Measurements from ENCODE around the gene PLEKHB2. TPM values are rescaled to one million over a fixed set of nuclear protein-coding genes. Genes with fewer than 3 reads are reported as not detected.

Gene PLEKHB2
- total RNA-seq, 1 experiment from 2014 or later = 55.9 TPM

DNA sequence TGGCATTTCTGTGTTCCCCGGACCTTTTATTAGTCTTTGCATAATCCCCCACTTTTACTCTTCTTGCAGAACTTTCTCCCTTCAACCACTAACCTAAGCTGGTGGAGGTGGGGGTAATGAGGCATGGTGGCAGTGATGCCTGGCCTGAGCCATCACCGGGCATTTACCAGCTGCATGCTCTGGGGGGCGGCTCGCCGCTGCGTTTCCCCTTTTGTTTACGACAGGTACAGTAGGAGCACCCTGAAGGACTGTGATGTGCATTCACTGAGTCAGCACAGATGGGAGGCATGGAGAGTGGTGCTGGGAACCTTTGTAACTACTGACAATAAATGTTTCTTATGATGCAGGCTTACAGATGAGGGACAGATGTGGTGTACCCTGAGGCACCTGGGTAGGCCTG is 46.9 kb downstream of the PLEKHB2 start:
- Histone ChIP-seq H2BK5ac (ENCODE audit: insufficient read length, low read length) (no peak overlapping the region), H2AK5ac (ENCODE audit: insufficient read length, low read length) (no peak overlapping the region), H4K20me1 (ENCODE audit: control insufficient read depth, insufficient read depth, insufficient read length) (no peaks in the 10 kb centered on the region), H3K9ac (ENCODE audit: extremely low read depth, insufficient read length, low read length) (no peak overlapping the region), H3K14ac (ENCODE audit: insufficient read depth, low read length) (no peak overlapping the region), H2BK120ac (ENCODE audit: low read depth, low read length, poor library complexity, severe bottlenecking) (no peak overlapping the region), H3K27ac (ENCODE audit: insufficient read length, low read depth, low read length) (no peak overlapping the region), H3K23ac (ENCODE audit: insufficient read length, low read depth, low read length) (no peak overlapping the region), H3K23me2 (ENCODE audit: insufficient read length, low read depth, low read length, poor library complexity, severe bottlenecking) (no peaks in the 10 kb centered on the region), H4K8ac (replicated peaks; ENCODE audit: insufficient read length, low read depth, low read length) (no peak overlapping the region), H2BK12ac (ENCODE audit: insufficient read length, low read depth, low read length) (no peak overlapping the region), H3K27me3 (ENCODE audit: insufficient read depth, low read length) (no peaks in the 10 kb centered on the region), H3K4ac (ENCODE audit: low read depth, low read length) (no peak overlapping the region), H3K18ac (ENCODE audit: insufficient read length, low read depth, low read length) (no peak overlapping the region), H4K5ac (ENCODE audit: insufficient read length, low read depth, low read length) (no peak overlapping the region), H3K9me3 (ENCODE audit: control insufficient read depth, low read depth, low read length) (no peaks in the 10 kb centered on the region), H2AFZ (ENCODE audit: low read length) (no peak overlapping the region), H3K4me1 (ENCODE audit: insufficient read depth, low read length) (no peaks in the 10 kb centered on the region), H2BK20ac (ENCODE audit: low read depth, low read length, poor library complexity, severe bottlenecking) (no peak overlapping the region), H3K56ac (ENCODE audit: insufficient read length, low read depth, low read length) (no peak overlapping the region), H3T11ph (ENCODE audit: low read length) (no peak overlapping the region), H3K79me1 (ENCODE audit: insufficient read depth, low read depth, low read length, poor library complexity, severe bottlenecking) (no peaks in the 10 kb centered on the region), H3K79me2 (ENCODE audit: insufficient read depth, low read length) (no peaks in the 10 kb centered on the region), H2BK15ac (ENCODE audit: low read depth, low read length) (no peak overlapping the region), H4K91ac (ENCODE audit: insufficient read length, low read depth, low read length) (no peak overlapping the region), H3K4me2 (ENCODE audit: insufficient read depth, insufficient read length, low read length) (no peak overlapping the region)
- Mint-ChIP-seq H3K4me3 (no peak overlapping the region), H3K36me3 (ENCODE audit: insufficient read depth in 1 of 3, low read depth in 3 of 3) (peaks cover 8 to 30% (median 20%) of the 10 kb centered on the region in 3 experiments; a peak in 5 of 7 replicates), H3K4me1 (peaks cover 9 to 16% of the 10 kb centered on the region in 2 experiments), H3K27me3 (ENCODE audit: low read depth) (no peaks in the 10 kb centered on the region), H3K9me3 (no peaks in the 10 kb centered on the region; a peak in 1 of 5 replicates), H3K27ac (peak overlapping the region in 2 of 3 experiments; percentile 35 to 71; a peak in 4 of 7 replicates)
- DNase-seq = peak; percentile 52
- WGBS (ENCODE audit: extremely low coverage, insufficient read length, low lambda C conversion rate) = no CpG with 5 or more reads among the region's 7 CpGs
- TF ChIP-seq, protein P1, sequence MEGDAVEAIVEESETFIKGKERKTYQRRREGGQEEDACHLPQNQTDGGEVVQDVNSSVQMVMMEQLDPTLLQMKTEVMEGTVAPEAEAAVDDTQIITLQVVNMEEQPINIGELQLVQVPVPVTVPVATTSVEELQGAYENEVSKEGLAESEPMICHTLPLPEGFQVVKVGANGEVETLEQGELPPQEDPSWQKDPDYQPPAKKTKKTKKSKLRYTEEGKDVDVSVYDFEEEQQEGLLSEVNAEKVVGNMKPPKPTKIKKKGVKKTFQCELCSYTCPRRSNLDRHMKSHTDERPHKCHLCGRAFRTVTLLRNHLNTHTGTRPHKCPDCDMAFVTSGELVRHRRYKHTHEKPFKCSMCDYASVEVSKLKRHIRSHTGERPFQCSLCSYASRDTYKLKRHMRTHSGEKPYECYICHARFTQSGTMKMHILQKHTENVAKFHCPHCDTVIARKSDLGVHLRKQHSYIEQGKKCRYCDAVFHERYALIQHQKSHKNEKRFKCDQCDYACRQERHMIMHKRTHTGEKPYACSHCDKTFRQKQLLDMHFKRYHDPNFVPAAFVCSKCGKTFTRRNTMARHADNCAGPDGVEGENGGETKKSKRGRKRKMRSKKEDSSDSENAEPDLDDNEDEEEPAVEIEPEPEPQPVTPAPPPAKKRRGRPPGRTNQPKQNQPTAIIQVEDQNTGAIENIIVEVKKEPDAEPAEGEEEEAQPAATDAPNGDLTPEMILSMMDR (conservative IDR thresholded peaks at IDR 0.05) = peak; percentile 39; the same call in 1 of the 3 replicates
